ENCODE data around the gene ENAH.

Gene ENAH

GRCh38 chr1:225554216-225554812 lies 98.6 kb downstream of the ENAH start:
- no peak for DNase-seq

DNA sequence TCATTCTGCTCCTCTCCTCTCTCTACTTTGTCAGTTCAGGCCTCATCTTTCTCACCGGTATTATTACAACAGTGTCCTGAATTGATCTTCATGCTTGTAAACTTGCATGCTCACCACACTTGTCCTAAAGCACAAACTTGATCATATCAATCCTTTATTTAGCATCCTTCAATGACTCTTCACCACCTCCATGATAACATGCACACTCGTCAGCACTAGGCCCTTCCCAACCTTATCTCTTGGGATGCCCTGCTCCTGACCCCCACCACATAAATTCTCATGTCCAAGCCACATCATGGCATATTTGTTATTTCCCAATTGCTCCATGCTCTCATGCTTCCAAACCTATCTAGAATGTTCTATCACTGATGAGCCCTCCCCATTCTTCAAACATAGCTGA lies 103.1 kb downstream of the ENAH start:
- DNase-seq: no peak

DNA sequence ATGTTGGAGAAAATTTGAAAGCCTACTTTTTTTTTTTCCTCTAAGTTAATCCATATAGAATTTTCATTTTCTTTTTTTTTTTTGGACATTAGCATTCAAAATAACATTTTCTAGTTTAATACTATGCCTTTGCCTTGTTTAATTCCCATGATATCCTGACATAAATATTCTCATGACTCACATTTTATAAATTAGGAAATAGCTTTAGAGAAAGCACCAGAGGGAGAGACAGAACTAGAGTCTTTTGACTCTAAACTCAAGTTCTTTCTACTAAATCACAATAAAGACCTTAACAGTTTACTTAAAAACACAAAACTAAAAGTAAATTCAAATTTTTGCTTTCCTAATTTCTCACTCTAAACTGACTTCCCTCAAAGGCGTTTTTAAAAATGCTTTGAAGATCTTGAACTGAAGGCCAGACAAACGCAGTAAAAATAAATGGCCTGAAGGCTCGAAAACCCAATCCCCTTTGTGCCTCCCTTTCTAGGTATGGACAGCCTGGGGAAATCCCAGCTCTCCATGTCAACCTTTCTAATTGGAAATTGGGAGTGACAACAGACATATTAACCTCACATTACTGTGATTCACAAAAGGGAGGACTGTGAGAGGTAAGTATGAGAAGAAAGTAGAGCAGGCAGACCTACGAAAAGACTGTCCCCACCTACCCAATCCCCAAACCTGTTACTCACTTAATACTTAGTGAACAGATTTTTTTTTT lies 104.6 kb downstream of the ENAH start:
- no peak for DNase-seq

DNA sequence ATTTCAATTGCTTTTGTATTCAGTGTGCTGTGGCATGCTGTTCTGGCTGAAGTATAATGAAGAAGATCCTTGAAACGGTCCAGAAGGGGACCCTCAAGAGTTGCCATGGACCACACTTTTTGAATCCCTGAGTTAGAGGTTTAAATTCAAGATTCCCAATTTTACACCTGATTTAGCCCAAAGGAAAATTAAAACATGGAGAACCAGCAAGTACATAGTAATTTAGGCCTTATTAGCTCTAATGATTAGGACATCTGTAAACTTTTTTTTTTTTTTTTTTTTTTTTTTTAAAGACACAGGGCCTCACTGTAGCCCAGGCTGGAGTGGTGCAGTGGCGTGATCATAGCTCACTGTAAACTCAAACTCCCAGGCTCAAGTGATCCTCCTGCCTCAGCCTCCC lies 107.3 kb downstream of the ENAH start:
- DNase-seq: no peak

- no peak for DNase-seq
These were observed 108.0 kb downstream of the ENAH start for GRCh38 chr1:225544924-225545323.

DNA sequence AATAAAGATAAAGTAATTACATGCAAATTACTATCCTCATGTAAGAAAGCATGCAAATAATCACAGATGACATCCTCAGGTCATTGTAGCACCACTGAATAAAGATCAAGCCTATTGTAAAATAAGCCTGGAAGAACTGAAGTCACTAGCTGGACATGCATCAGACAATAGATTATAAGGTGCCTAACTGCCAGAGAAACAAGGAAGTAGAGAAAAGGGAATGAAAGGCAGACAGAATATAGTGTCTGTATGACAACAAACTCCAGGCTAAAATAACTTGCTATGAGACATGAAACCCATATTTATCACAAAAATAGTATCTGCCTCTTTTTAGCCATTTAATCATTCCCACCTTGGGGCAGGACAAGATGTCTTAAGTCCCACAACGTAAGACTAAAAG lies 108.7 kb downstream of the ENAH start:
- no peak for DNase-seq

GRCh38 chr1:225543350-225543749 lies 109.6 kb downstream of the ENAH start:
- DNase-seq: no peak

- no peak for DNase-seq
These were observed 111.5 kb downstream of the ENAH start for GRCh38 chr1:225541383-225541782.

GRCh38 chr1:225539575-225539974 lies 113.3 kb downstream of the ENAH start:
- no peak for DNase-seq

DNA sequence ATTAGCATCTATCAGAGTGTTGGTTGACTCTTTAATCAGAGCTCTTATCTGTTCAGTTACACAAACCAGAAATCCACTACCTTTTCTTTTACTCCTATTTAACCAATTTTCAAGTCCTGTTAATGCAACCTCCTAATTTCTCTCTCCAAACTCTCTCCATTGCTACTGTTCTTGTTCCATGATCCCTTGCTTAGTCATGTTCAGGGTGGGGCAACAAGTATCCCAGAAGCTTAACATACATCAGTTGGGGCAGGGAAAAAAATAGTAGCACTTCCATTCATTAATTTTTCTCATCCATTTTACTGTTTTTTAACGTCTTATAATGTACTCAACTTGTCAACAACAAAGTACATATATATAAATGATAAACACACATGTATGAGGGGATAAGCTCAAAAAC lies 113.9 kb downstream of the ENAH start:
- DNase-seq: no peak

DNA sequence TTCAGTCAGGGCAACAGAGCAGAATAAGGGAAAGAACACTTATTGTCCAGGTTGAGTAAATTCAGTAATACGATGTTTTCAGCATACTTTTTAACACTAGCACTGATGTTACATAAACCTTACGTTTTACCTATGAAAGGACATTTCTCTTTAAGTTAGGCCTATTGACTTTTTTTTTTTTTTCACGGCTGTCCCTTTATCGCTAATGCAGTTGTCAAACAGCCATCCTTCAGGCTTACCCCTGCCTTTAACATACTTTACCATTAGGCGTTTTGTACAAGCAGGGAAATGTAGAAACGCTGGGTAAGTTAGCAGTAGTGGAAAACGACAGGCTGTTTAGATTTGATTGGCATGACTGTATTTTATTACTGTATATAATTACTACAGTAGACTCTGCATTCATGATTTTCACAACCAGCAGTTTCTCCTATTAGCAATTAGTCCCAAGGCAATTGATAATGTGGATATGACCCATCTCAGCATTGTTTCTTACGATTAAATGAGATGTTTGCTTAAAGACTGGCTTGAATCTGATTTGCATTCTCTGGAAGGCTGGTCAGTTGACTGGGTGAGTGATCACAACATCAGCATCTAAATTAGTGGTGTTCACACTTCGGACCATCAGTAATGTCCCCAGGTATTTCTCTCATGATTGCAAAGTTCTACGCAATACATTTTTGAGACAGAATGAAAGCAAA lies 115.2 kb downstream of the ENAH start:
- no peak for DNase-seq

- DNase-seq: no peak
These were observed 117.6 kb downstream of the ENAH start for GRCh38 chr1:225535280-225535679.

- DNase-seq: no peak
These were observed 118.2 kb downstream of the ENAH start for GRCh38 chr1:225534772-225535171.

DNA sequence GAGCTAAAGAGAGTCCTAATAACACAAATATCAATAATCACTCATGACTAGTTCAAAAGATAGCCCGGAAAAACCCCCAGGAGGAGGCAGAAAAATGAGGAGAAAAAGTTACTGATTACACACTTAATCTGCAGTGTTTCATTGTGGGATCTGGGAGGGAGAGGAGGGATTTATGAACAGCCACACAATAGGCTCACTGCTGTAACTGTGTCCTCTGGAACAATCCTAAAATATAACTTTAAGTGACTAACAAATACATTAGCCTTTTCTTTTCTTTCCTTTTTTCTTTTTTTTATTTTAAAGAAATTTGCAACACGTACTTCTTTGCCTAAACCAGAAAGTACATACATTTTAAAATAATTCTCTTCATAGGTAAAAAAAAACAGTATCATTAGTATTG lies 118.8 kb downstream of the ENAH start:
- DNase-seq: no peak

GRCh38 chr1:225533238-225533637 lies 119.7 kb downstream of the ENAH start:
- DNase-seq: no peak

GRCh38 chr1:225532240-225532944 lies 120.5 kb downstream of the ENAH start:
- no peak for DNase-seq

DNA sequence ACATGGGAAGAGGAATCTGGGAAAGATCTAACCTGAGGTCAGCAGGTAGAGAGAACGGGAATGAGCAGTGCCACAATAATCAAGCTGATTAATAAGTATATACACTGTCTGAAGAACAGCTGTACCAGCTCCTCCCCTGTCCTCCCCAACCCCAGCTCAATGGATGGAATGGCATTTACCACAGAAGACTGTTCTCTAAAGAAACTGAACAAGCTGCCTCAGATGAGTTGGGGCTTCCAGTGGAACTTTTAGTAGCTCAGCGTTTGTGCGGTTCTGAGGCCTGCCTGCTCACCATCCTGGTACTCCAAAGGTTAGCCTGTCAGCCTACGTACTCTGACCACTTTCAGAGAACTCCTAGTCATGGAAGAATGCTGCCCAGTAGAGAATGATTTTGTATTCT lies 123.2 kb downstream of the ENAH start:
- DNase-seq: no peak

- no peak for DNase-seq
These were observed 125.3 kb downstream of the ENAH start for GRCh38 chr1:225527575-225527974.

GRCh38 chr1:225526878-225527277 lies 126.0 kb downstream of the ENAH start:
- no peak for DNase-seq

DNA sequence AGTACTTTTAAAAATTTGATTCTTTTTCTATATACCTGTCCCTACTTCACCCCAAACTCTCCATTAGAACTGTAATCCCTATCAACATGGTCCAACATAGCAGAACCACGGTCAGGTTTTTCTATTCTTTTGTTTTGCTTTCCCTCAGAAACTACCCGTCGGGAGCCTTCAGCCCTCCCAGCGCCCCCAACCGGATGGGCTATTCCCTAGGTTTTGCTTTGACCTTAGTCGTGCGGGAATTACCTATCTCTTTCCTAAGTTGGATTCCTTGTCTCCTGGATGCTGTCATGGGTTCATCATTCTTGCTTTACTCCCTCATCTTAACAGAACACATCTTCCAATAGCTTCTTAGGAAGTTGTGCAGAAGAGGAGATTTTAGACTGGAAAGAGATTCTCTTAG lies 127.5 kb downstream of the ENAH start:
- no peak for DNase-seq

DNA sequence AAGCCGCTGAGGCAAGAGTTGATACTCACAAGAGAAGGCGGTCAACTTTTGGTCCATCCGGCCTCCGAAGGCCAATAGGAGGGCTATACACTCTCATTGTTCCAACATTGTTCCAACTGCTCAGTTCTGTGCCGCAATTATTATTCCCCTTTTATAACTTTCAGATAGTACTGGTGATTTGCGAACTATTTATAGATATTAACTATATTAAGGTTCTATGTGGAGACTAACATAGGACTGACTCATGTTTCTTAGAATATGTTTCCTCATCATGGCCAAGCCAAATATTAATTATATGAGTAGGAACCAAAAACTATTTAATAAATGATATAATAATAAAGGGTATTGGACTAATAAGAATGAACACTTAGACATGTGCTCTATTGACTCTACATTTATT lies 128.4 kb downstream of the ENAH start:
- no peak for DNase-seq

DNA sequence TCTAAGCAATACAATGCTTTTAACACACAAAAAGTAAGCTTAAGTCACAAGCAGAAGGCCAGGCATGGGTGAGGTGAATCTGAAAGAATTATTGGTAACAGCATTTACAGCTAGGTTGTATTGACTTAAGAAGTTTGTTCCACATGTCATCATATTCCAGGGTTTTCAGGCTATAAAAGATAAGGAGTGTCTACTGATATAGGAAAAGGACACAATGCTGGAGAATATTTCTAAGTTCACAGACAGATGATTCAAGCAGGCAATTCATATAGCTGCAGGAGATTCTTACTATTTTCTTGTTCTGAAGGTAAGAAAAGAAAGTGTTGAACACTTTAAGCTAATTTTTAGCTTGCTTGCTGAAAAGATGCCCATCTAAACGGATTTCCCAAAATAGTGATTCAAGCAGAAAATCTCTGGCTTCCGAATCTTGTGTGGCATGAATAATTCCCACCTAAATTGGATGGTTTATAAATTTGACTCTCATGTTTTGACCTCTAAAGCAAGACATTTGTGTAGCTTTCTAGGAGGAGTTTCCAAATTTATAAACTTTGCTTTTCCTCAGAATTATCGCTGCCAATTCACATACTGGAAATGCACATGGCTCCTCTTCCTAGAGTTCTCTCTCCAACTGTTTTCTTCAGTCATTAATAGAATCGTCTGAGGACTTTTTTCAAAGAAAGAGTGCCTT lies 129.5 kb downstream of the ENAH start:
- DNase-seq: no peak

- DNase-seq: no peak
These were observed 130.2 kb downstream of the ENAH start for GRCh38 chr1:225522588-225523262.

All from 8988T (cell line).